Measurements from ENCODE around the gene TMPRSS15.
A peak's percentile ranks its signal among the peaks of the same experiment; 100 is the strongest.

TMPRSS15 gene

GRCh38 chr21:18248171-18248570 is 155.4 kb downstream of the TMPRSS15 start:
- Histone ChIP-seq H3K36me3 (ENCODE audit: control insufficient read depth in 2 of 2, insufficient read depth in 1 of 2, low read length in 2 of 2) (no peaks in the 10 kb centered on the region), H3K4me3 (ENCODE audit: low read depth, low read length) (no peak overlapping the region), H3K9me3 (ENCODE audit: control insufficient read depth, insufficient read depth, low read depth, low read length) (no peaks in the 10 kb centered on the region), H3K27ac (ENCODE audit: extremely low read depth, low read depth, low read length) (no peak overlapping the region), H3K4me1 (ENCODE audit: control insufficient read depth, insufficient read depth, low read length) (no peaks in the 10 kb centered on the region)
- ChIA-PET POLR2A (no interaction called here), CTCF (no interaction called here)
- no peak for TF ChIP-seq GLIS1 (tag by site-specific recombination; IDR thresholded peaks at IDR 0.05)
- no peak for TF ChIP-seq ZNF707 (tag by site-specific recombination; IDR thresholded peaks at IDR 0.05)
- TF ChIP-seq ZNF777 (tag by site-specific recombination; IDR thresholded peaks at IDR 0.05; ENCODE audit: borderline replicate concordance), result no peak
- no peak for TF ChIP-seq KLF10 (tag by site-specific recombination; IDR thresholded peaks at IDR 0.05)
- TF ChIP-seq ZBTB8A (tag by site-specific recombination; IDR thresholded peaks at IDR 0.05), result no peak
- no peak for TF ChIP-seq OSR2 (tag by site-specific recombination; IDR thresholded peaks at IDR 0.05)
- no peak for TF ChIP-seq ZNF645 (tag by site-specific recombination; IDR thresholded peaks at IDR 0.05)

- CTCF ChIA-PET, result no interaction called here
Measured at GRCh38 chr21:18245464-18245967, 158.1 kb downstream of the TMPRSS15 start.

More at GRCh38 chr21:18245464-18245967, 158.1 kb downstream of the TMPRSS15 start:
- Histone ChIP-seq H3K27ac (ENCODE audit: extremely low read depth, low read depth, low read length) (peak overlapping the region; percentile 34; the same call in 1 of the 2 replicates), H3K36me3 (ENCODE audit: control insufficient read depth in 2 of 2, insufficient read depth in 1 of 2, low read length in 2 of 2) (no peaks in the 10 kb centered on the region), H3K4me1 (ENCODE audit: control insufficient read depth, insufficient read depth, low read length) (no peaks in the 10 kb centered on the region), H3K4me3 (ENCODE audit: low read depth, low read length) (peak overlapping the region; percentile 44), H3K9me3 (ENCODE audit: control insufficient read depth, insufficient read depth, low read depth, low read length) (no peaks in the 10 kb centered on the region)
- TF ChIP-seq ZFP3 (tag by site-specific recombination; IDR thresholded peaks at IDR 0.05; ENCODE audit: low read depth), result no peak
- no peak for TF ChIP-seq ZNF558 (tag by site-specific recombination; IDR thresholded peaks at IDR 0.05)
- TF ChIP-seq SP3 (tag by site-specific recombination; IDR thresholded peaks at IDR 0.05), result no peak
- TF ChIP-seq ZNF692 (tag by site-specific recombination; IDR thresholded peaks at IDR 0.05), result no peak
- TF ChIP-seq GLIS2 (tag by site-specific recombination; IDR thresholded peaks at IDR 0.05), result no peak
- no peak for TF ChIP-seq ZNF639 (tag by site-specific recombination; IDR thresholded peaks at IDR 0.05)
- no peak for TF ChIP-seq ZNF18 (tag by site-specific recombination; IDR thresholded peaks at IDR 0.05)
- no peak for TF ChIP-seq ZIC2 (tag by site-specific recombination; IDR thresholded peaks at IDR 0.05)
- TF ChIP-seq ZNF24 (tag by site-specific recombination; IDR thresholded peaks at IDR 0.05), result no peak
- POLR2A ChIA-PET, result no interaction called here
